OCI-LY3 (cell line): Measurements from ENCODE around the gene SNRNP25.

Experiments
- EZH2phosphoT487 ChIP-seq: fragments of 200-600 bp; shearing (Covaris generic); IDR thresholded peaks from 2 replicates; pipeline ENCODE4 v1.6.1; 2018; ENCODE audit warnings: antibody characterized with exemption, mixed run types, low read depth
- TF ChIP-seq, protein P1 (sequence below): fragments of 200-600, 300-600 bp; sonication (generic); IDR thresholded peaks from 2 replicates; pipeline ENCODE4 v1.5.1; 2014; ENCODE audit warnings: antibody characterized with exemption, low read length, low read depth

GRCh38 chr16:74051-74746, 20.6 kb downstream of the SNRNP25 start:
- TF ChIP-seq, protein P1, sequence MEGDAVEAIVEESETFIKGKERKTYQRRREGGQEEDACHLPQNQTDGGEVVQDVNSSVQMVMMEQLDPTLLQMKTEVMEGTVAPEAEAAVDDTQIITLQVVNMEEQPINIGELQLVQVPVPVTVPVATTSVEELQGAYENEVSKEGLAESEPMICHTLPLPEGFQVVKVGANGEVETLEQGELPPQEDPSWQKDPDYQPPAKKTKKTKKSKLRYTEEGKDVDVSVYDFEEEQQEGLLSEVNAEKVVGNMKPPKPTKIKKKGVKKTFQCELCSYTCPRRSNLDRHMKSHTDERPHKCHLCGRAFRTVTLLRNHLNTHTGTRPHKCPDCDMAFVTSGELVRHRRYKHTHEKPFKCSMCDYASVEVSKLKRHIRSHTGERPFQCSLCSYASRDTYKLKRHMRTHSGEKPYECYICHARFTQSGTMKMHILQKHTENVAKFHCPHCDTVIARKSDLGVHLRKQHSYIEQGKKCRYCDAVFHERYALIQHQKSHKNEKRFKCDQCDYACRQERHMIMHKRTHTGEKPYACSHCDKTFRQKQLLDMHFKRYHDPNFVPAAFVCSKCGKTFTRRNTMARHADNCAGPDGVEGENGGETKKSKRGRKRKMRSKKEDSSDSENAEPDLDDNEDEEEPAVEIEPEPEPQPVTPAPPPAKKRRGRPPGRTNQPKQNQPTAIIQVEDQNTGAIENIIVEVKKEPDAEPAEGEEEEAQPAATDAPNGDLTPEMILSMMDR: no peak
- no peak for TF ChIP-seq EZH2phosphoT487
